Measurements from ENCODE around the gene ENOX1. TPM values are rescaled to one million over a fixed set of nuclear protein-coding genes. Genes with fewer than 3 reads are reported as not detected.

The ENOX1 gene
- total and polyA plus RNA-seq, 3 donors from 2014 or later: 11.0 to 14.2 (median 11.5) TPM

GRCh38 chr13:43335764-43336163 is 451.0 kb downstream of the ENOX1 start:
- TF ChIP-seq POLR2A (IDR thresholded peaks at IDR 0.05) (no peak), CTCF (IDR thresholded peaks at IDR 0.05) (no peak)
- Histone ChIP-seq H3K36me3 (ENCODE audit: low read depth, missing control alignments) (no peaks in the 10 kb centered on the region), H3K4me3 (no peak overlapping the region), H3K9me3 (no peaks in the 10 kb centered on the region), H3K4me1 (peaks cover 9% of the 10 kb centered on the region), H3K27me3 (no peaks in the 10 kb centered on the region), H3K27ac (peak overlapping the region in 1 of 2 donors; percentile 50)
- intact Hi-C loops (cut with DNase I; ENCODE audit: low total_unique reads): no loop called here
- DNase-seq: no peak

GRCh38 chr13:43333176-43333575 is 453.6 kb downstream of the ENOX1 start:
- WGBS, 2 donors: 79 to 97% methylated on average over 3 of the region's 3 CpGs
- no peak overlapping the region for H3K4me3 ChIP-seq
- H3K4me1 ChIP-seq: peaks cover 9% of the 10 kb centered on the region
- intact Hi-C loops (cut with DNase I; ENCODE audit: low total_unique reads): no loop called here
- no peak overlapping the region for H3K27ac ChIP-seq
- no peaks in the 10 kb centered on the region for H3K36me3 ChIP-seq (ENCODE audit: low read depth, missing control alignments)
- no peaks in the 10 kb centered on the region for H3K9me3 ChIP-seq
- no peak for DNase-seq
- no peaks in the 10 kb centered on the region for H3K27me3 ChIP-seq
- TF ChIP-seq CTCF (IDR thresholded peaks at IDR 0.05) (no peak), POLR2A (IDR thresholded peaks at IDR 0.05) (no peak)

- peaks cover 9% of the 10 kb centered on the region for H3K4me1 ChIP-seq
- intact Hi-C loops (cut with DNase I; ENCODE audit: low total_unique reads): no loop called here
- peak; percentile 35 for DNase-seq
- H3K27ac ChIP-seq: peak overlapping the region in 1 of 2 donors; percentile 5
- no peak overlapping the region for H3K4me3 ChIP-seq
- no peaks in the 10 kb centered on the region for H3K36me3 ChIP-seq (ENCODE audit: low read depth, missing control alignments)
- H3K9me3 ChIP-seq: no peaks in the 10 kb centered on the region
- no peak for TF ChIP-seq CTCF (IDR thresholded peaks at IDR 0.05)
- TF ChIP-seq POLR2A (IDR thresholded peaks at IDR 0.05): no peak
- WGBS, 2 donors: 43 to 52% methylated on average over 6 of the region's 6 CpGs
- H3K27me3 ChIP-seq: no peaks in the 10 kb centered on the region
Observed at GRCh38 chr13:43331672-43332071, 455.1 kb downstream of the ENOX1 start.

- WGBS, 2 donors: 62 to 74% methylated on average over 2 of the region's 2 CpGs
- intact Hi-C loops (cut with DNase I; ENCODE audit: low total_unique reads): no loop called here
- Histone ChIP-seq H3K9me3 (no peaks in the 10 kb centered on the region), H3K36me3 (ENCODE audit: low read depth, missing control alignments) (no peaks in the 10 kb centered on the region), H3K4me3 (no peak overlapping the region), H3K27me3 (no peaks in the 10 kb centered on the region), H3K27ac (no peak overlapping the region), H3K4me1 (peaks cover 6% of the 10 kb centered on the region)
- TF ChIP-seq CTCF (IDR thresholded peaks at IDR 0.05): no peak
- no peak for TF ChIP-seq POLR2A (IDR thresholded peaks at IDR 0.05)
- no peak for DNase-seq
Observed at GRCh38 chr13:43329702-43330101, 457.1 kb downstream of the ENOX1 start.

- no peak overlapping the region for H3K27ac ChIP-seq
Observed at GRCh38 chr13:43328907-43329306, 457.9 kb downstream of the ENOX1 start.

More at GRCh38 chr13:43328907-43329306, 457.9 kb downstream of the ENOX1 start:
- Histone ChIP-seq H3K27me3 (no peaks in the 10 kb centered on the region), H3K4me1 (peaks cover 6% of the 10 kb centered on the region), H3K36me3 (ENCODE audit: low read depth, missing control alignments) (no peaks in the 10 kb centered on the region), H3K9me3 (no peaks in the 10 kb centered on the region), H3K4me3 (no peak overlapping the region)
- intact Hi-C loops (cut with DNase I; ENCODE audit: low total_unique reads): no loop called here
- TF ChIP-seq POLR2A (IDR thresholded peaks at IDR 0.05): no peak
- no peak for TF ChIP-seq CTCF (IDR thresholded peaks at IDR 0.05)
- 91 to 96% methylated on average over 1 of the region's 1 CpG for WGBS, 2 donors
- DNase-seq: no peak

Measured in testis (tissue), 3 donors.